HFFc6 (cell line): Measurements from ENCODE around the gene PDS5B. TPM values are rescaled to one million over a fixed set of nuclear protein-coding genes. Genes with fewer than 3 reads are reported as not detected.
"Not testable (repeated sequence)": the region's sequence is repeated elsewhere in the genome, so short reads cannot be mapped to it uniquely, and the experiment has no call there.

Source experiments
- DNase-seq: peaks from one replicate; pipeline ENCODE4 v3.0.0-alpha.2; 2018
- H3K27ac Mint-ChIP-seq: 2 replicates; pipeline ENCODE4 v1.8.0; 2020; ENCODE audit warnings: mild to moderate bottlenecking, mixed read lengths
- H3K27me3 Mint-ChIP-seq: 2 replicates; pipeline ENCODE4 v1.8.0; 2021; ENCODE audit warnings: mild to moderate bottlenecking, moderate library complexity, mixed read lengths; ENCODE audit not compliant: insufficient read depth
- H3K36me3 Mint-ChIP-seq: 2 replicates; pipeline ENCODE4 v1.8.0; 2021; ENCODE audit warnings: low read depth, mixed read lengths
- H3K4me1 Mint-ChIP-seq: 2 replicates; pipeline ENCODE4 v1.8.0; 2020; ENCODE audit warnings: low read depth, mixed read lengths
- H3K4me3 Mint-ChIP-seq: 2 replicates; pipeline ENCODE4 v1.8.0; 2020; ENCODE audit warnings: mild to moderate bottlenecking, moderate library complexity, mixed read lengths
- H3K9me3 Mint-ChIP-seq: 2 replicates; pipeline ENCODE4 v1.8.0; 2020; ENCODE audit warnings: mild to moderate bottlenecking, mixed read lengths
- total RNA-seq, 6 experiments: library from RNA; stranded (reverse); fragmentation: NEBNext Ultra II Directional; extraction: Animal tissue kit (Norgen Biotek cat#: 25700); gene quantifications; 2 replicates in 1 of 6; 3 replicates in 5 of 6; pipeline ENCODE4 v1.2.3, GENCODE V29; 2021
- TF ChIP-seq, protein P1 (sequence below): fragments of 200-600 bp; sonication (generic); IDR thresholded peaks from 2 replicates; pipeline ENCODE4 v1.5.0; 2021; ENCODE audit warnings: antibody characterized with exemption, mild to moderate bottlenecking

The PDS5B gene
- total RNA-seq, 6 experiments from 2014 or later = 21.0 to 28.9 (median 24.6) TPM

DNA sequence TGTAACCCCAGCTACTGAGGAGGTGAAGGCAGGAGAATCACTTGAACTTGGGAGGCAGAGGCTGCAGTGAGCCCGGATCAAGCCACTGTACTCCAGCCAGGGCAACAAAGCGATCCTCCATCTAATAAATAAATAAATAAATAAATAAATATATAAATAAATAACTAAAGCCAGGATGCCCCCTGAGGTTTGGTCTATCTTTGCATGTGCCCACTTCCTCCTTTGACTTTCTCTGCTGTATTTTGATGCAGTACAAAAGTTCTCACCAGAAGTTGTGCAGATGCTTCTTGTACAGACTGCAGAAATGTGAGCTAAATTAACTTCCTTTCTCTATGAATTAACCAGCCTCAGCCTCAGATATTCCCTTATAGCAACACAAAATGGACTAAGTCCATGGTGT lies 41.2 kb upstream of the PDS5B start:
- DNase-seq = no peak
- TF ChIP-seq, protein P1, sequence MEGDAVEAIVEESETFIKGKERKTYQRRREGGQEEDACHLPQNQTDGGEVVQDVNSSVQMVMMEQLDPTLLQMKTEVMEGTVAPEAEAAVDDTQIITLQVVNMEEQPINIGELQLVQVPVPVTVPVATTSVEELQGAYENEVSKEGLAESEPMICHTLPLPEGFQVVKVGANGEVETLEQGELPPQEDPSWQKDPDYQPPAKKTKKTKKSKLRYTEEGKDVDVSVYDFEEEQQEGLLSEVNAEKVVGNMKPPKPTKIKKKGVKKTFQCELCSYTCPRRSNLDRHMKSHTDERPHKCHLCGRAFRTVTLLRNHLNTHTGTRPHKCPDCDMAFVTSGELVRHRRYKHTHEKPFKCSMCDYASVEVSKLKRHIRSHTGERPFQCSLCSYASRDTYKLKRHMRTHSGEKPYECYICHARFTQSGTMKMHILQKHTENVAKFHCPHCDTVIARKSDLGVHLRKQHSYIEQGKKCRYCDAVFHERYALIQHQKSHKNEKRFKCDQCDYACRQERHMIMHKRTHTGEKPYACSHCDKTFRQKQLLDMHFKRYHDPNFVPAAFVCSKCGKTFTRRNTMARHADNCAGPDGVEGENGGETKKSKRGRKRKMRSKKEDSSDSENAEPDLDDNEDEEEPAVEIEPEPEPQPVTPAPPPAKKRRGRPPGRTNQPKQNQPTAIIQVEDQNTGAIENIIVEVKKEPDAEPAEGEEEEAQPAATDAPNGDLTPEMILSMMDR = no peak
- Mint-ChIP-seq H3K4me3 (no peak overlapping the region), H3K27ac (no peak overlapping the region), H3K9me3 (no peaks in the 10 kb centered on the region), H3K4me1 (no peaks in the 10 kb centered on the region), H3K27me3 (peaks cover 12% of the 10 kb centered on the region; the same call in 1 of the 2 replicates), H3K36me3 (no peaks in the 10 kb centered on the region)

DNA sequence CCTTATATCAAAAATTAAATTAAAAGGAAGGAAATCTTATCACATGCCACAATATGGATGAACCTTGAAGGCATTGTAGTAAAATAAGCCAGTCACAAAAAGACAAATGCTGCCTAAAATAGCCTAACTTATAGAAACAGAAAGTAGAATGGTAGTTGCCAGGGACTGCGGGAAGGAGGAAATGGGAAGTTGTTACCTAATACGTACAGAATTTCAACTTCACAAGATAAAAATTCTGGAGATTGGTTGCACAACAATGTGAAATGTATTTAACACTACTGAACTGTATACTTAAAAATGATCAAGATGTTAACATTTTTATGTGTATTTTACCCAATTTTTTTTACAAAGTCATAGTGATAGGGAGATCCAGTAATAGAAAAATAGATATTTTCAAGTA lies 37.4 kb upstream of the PDS5B start:
- Mint-ChIP-seq H3K9me3 (no peaks in the 10 kb centered on the region), H3K27ac (no peak overlapping the region), H3K4me3 (no peak overlapping the region; the same call in 1 of the 2 replicates), H3K36me3 (no peaks in the 10 kb centered on the region), H3K4me1 (no peaks in the 10 kb centered on the region), H3K27me3 (peaks cover 9% of the 10 kb centered on the region; the same call in 1 of the 2 replicates)
- DNase-seq = no peak
- TF ChIP-seq, protein P1 = no peak

DNA sequence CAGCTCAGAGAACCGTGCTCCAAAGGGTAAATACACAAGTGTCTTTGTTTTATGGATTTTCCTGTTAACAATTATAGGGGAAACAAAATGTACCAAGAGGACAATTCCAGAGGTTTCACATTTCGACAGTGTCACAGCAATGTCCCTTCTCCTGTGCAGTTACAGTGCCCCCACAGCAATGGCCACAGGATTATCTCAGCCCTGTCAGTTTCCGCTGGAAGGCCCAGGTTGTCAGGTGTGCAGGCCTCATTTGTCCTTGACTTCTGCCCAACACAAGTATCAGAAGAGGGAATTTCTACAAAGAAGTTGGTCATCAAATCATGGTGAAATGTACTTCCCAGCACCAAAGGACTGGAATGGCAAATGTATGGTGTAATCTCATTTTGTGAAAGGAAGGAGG lies 36.5 kb upstream of the PDS5B start:
- no peak for DNase-seq
- Mint-ChIP-seq H3K36me3 (no peaks in the 10 kb centered on the region), H3K4me1 (no peaks in the 10 kb centered on the region), H3K27me3 (peaks cover 9% of the 10 kb centered on the region; the same call in 1 of the 2 replicates), H3K9me3 (no peaks in the 10 kb centered on the region), H3K4me3 (no peak overlapping the region), H3K27ac (no peak overlapping the region)
- TF ChIP-seq, protein P1 = no peak

DNA sequence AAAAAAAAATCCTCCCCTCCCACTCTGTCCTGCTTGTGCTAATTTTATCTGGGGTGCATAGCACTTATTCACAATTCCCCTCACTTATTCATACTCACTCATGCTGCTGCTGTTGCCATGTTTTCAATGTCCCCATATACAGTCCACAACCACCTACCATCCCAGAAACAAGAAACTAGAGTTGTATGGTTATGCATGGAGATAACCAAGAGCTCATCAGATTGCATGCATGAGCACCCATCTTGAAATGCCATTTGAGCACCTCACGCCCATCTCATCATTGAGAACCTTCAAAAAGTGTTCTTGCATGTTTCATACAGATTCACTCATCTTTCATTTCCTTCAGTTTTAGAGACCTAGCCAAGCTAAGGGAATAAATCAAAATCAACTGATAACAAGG lies 32.5 kb upstream of the PDS5B start:
- Mint-ChIP-seq H3K4me3 (no peak overlapping the region), H3K36me3 (no peaks in the 10 kb centered on the region), H3K4me1 (no peaks in the 10 kb centered on the region), H3K9me3 (no peaks in the 10 kb centered on the region), H3K27me3 (peaks cover 10% of the 10 kb centered on the region; the same call in 1 of the 2 replicates), H3K27ac (no peak overlapping the region)
- TF ChIP-seq, protein P1 = no peak
- no peak for DNase-seq

DNA sequence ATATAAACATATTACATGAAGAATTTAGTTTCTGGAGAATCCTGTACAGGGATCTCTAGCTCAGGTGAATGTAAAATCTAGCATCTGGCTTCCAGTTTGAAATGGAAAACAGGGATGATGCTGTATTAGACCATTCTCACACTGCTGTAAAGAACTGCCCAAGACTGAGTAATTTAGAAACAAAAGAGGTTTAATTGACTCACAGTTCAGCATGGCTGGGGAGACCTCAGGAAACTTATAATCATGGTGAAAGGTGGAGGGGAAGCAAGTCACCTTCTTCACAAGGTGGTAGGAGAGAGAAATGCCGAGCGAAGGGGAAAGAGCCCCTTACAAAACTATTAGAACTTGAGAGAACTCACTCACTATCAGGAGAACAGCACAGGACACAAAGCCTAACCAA lies 30.6 kb upstream of the PDS5B start:
- DNase-seq = no peak
- H3K36me3 Mint-ChIP-seq = 0 out of 2 replicates have a peak, but pooled peaks cover 2% of the 10 kb centered on the region
- peaks cover 4% of the 10 kb centered on the region; the same call in 1 of the 2 replicates for H3K27me3 Mint-ChIP-seq
- TF ChIP-seq, protein P1 = no peak
- no peaks in the 10 kb centered on the region for H3K4me1 Mint-ChIP-seq
- no peak overlapping the region for H3K4me3 Mint-ChIP-seq
- no peak overlapping the region for H3K27ac Mint-ChIP-seq
- no peaks in the 10 kb centered on the region for H3K9me3 Mint-ChIP-seq

DNA sequence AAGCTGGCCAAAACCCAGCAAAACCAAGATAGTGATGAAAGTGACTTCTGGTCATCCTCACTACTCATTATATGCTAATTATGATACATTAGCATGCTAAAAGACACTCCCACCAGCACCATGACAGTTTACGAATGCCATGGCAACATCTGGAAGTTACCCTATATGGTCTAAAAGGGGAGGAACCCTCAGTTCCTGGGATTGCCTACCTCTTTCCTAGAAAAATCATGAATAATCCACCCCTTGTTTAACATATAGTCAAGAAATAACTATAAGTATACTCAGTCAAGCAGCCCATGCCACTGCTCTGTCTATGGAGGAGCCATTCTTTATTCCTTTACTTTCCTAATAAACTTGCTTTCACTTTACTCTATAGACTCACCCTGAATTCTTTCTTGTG lies 25.4 kb upstream of the PDS5B start:
- H3K9me3 Mint-ChIP-seq, H3K36me3 Mint-ChIP-seq, H3K4me1 Mint-ChIP-seq, DNase-seq, H3K27me3 Mint-ChIP-seq, H3K4me3 Mint-ChIP-seq, H3K27ac Mint-ChIP-seq: not testable (repeated sequence)

DNA sequence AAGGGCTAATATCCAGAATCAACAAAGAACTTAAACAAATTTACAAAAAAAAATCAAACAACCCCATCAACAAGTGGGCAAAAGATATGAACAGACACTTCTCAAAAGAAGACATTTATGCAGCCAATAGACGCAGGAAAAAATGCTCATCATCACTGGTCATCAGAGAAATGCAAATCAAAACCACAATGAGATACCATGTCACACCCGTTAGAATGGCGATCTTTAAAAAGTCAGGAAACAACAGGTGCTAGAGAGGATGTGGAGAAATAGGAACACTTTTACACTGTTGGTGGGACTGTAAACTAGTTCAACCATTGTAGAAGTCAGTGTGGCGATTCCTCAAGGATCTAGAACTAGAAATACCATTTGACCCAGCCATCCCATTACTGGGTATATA lies 10.6 kb upstream of the PDS5B start:
- not testable (repeated sequence) for H3K27me3 Mint-ChIP-seq, DNase-seq, H3K27ac Mint-ChIP-seq, H3K4me3 Mint-ChIP-seq, H3K36me3 Mint-ChIP-seq, H3K4me1 Mint-ChIP-seq
- H3K9me3 Mint-ChIP-seq = peaks cover 10% of the 10 kb centered on the region
